ENCODE measurements around the gene RNF152.

RNF152 gene

DNA sequence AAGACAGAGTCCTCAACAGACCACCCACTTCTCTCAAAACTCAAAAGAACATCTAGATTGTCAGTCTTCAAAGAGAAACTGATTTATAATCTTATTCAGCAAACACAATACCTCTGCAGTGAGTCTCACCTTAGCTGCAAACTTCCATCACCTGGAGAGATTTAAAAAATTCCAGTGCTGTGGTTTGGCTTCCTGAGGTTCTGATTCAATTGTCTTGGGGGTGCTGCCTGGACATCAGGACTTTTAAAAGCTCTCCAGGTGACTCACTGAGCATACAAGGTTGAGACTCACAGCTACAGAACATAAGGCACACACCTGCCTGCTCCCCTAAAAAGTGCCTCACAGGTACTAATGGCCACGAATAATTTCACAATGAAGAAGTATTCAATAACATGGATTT is 40.3 kb downstream of the RNF152 start:
- DNase-seq: no peak

DNA sequence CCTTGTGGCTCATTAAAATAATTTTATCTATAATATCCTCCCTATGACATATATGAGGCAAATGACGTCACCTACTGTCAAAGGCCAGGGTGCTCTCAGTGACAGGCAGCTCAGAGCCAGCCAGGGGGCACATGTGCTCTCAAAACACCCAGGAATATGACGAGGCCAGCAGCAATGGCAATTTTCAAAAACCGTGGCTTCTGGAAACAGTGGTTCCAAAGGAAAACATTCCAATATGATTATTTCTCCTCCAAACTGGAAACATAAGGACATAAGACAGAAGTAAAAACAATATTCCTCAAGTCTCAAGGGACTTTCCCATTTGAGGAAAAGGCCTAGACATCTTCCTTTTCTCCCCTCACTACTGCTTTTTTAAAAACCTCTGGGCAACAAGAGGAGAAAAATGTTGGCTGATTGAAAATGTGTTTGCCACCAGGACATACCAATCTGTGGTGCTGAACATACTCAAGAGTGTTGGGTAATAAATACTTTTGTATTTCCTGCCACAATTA is 40.8 kb downstream of the RNF152 start:
- DNase-seq: no peak

DNA sequence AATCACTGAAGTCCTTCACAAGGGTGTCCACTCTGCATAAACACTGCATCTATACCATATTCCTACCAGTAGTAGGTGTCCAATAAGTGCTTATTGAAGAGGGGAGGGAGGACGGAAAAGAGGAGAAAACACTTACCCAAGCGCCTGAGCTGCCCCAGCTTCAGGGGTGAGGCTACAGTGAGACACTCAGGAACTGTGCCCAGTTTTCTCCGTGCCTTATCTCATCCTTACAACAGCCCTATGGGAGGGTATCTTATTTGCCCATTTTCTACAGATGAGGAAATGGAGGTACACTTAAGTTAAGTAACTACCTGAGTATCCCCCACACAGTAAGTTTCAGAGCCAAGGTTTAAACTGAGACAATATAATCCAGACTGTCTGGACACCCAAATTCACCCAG is 41.5 kb downstream of the RNF152 start:
- DNase-seq: no peak

DNA sequence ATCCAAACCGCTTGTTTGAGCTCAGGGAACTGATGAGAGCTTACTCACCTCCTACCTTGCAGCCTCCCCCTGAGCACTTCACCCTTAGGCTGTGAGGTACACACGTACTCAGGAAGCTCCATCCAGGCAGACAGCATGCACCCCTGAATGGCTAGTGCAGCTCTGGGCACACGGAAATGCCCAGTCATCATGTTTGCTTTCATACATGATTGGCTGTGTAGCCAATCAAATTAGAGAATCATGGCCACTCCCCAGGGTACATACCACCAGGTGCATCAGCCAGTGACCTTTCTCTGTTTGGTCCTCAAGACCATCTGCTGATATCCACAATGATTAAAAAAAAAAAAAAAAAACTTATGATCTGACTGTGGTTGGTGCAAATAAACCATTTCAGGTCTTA is 42.1 kb downstream of the RNF152 start:
- DNase-seq: no peak

DNA sequence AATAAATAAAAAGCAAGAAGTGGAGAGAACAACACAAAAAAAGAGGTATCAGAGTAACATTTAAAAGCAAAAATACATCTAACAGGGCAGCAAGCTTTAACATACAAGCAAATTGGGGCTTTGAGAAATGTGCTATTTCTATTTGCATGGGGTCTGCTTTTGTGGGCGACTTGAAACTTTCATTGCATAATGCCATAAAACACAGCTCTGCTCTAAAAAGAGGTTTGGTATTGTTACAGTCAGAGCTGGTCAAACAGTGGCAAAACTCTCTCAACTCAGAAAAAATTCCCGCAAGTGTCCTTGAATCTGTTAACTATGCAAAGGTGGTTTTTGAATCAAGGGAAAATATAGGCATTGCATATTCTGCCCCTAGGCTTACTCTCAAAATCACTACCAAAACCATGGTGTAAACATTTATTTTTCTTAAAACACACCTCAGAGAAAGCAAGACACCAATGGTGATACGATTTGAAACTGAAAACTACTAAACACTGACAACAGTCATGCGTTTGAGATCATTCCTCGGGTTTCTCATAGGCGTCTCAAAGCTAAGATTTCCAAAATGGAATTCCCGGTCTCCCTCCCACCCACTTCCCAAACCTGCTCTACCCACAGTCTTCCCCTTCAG is 45.5 kb downstream of the RNF152 start:
- no peak for DNase-seq

DNA sequence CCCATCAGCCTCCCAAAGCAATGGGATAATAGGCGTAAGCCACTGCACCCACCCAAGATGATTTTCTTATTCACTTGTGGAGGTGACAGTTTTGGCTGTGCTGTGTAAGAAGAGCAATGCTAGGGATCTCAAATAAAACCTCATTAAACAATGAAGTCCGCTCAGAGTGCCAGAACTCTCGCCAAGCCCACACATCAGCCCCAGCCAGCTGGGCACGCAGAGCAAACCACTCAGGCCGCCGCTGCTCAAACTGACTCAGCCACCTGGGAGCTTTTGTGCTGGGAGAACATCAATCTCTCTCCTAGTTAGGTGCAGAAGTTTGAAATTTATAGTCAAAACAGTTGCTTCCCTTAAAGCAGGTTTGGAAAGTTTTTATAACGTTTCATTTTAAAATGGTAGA is 47.6 kb downstream of the RNF152 start:
- DNase-seq: no peak

DNA sequence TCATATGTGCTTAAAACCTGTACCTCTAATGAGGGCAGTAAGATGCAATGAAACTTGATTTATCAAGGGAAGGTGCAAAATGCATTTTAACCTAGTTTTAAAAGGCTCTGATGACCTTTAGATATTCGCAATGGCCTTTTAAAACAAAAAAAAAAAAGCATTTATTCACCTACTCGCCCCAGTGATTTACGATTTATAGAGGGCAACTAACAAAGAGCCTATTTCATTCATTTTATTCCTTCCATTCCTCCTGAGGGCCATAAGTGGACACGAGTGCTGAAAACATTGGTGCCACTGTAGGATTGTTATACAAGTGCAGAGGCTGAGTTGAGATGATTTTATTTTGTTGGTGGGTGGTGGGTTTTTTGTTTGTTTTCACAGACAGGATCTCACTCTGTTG is 48.1 kb downstream of the RNF152 start:
- no peak for DNase-seq

DNA sequence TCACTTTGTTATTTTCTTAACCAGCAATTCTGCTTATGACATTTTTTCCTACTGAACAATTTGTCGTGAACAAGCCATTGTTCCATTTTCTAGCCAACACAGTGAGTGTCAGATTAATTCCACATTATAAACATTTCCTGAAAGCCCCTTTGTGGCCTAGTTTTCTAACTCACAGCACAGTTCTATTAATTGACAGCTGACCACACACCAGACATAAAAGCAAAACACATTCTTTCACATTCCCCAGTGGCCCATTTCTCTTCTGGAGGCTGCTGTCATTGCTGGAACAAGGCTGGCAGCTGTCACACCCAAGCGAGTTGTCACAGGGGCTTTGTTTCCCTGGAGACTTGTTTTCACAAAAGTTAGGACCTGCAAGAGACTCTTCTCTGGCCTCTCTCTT is 50.7 kb downstream of the RNF152 start:
- DNase-seq: no peak

DNA sequence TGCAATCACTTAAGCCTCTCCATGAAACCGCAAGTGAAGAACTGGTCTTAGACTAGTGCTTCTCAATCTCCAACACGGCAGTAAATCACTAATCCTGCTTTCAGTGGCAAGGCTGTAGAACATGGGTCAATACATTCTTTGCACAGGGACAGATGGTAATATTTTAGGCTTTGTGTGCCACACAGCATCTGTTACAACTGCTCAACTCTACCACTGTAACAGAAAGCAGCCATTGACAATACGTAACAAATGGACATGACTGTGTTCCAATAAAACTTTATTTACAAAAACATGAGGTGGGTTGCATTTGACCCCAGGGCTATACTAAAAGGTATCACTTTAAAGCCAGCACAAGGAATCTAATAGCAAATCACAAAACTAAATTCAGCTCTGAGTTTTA is 51.1 kb downstream of the RNF152 start:
- DNase-seq: no peak

DNA sequence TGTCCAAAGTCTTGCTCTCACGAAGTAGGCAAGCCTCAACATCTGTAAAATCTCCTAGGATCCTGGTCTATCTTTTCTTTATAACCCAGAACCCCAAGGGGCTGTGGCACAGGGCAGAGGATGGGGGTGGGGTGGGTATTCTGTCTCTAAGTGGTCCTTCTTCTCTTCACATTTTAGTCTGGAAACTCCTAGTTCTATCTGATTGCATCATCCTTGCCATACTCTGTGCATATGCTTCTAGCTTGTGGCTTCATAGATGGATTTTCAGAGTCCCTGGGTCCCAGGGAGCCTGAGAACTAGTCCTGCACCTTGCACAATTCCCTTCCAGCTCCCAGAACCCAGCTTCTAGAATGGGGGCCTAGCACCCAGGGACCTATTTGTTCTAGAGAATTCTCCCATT is 52.5 kb downstream of the RNF152 start:
- DNase-seq: no peak

DNA sequence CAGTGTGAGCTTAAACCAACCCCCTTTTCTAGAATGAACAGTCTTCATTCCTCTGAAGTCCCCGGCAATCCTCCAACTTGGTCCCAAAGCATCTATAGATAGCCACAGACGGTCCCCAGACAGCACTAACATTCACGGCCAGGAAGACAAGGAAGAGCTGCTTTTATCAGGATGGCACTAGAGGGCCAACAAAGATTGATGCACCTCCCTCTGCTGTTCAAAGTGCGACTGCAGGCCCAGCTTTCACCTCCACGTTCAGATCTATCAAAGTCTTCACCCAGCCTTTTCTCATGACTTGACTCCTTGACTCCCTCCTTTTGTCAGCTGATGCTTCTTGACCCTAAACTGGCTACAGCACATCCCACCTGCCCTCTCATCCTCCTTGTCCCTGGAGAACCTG is 54.3 kb downstream of the RNF152 start:
- no peak for DNase-seq

DNA sequence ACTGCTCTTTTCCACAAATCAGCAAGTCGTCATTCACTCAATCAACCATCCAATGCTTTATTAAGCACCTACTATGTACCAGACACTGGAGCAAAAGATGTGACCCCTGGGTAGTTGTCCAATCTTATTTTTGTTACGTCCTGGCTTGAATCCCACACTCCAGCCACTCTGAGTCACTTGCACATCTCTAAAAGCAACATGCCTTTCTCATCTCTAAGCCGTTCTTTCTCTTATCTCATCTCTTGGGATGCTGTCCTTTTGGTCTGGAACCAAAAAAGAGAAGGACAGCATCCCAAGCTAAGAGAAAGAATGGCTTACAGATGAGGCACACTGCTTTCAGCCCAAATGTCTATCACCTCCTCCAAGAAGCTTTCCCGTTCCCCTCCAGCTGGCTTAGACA is 58.8 kb downstream of the RNF152 start:
- no peak for DNase-seq

DNA sequence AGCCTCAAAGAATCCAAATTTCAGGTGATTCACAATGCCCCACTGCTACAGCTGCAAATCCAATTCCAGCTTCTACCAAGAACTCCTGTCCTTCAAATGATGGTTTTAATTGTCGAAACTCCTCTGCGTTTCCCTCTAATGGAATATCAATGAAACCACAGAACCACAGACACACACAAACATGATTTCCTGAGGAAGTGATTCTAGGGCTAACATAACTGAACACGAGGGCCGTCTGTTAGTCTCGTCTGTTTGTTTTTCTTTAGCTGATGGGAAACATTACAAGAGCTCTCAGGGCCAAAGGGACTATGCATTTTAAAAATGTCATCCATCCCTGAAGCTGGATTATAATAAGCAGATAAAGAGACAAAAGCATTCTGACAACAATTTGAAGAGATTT is 59.4 kb downstream of the RNF152 start:
- no peak for DNase-seq

DNA sequence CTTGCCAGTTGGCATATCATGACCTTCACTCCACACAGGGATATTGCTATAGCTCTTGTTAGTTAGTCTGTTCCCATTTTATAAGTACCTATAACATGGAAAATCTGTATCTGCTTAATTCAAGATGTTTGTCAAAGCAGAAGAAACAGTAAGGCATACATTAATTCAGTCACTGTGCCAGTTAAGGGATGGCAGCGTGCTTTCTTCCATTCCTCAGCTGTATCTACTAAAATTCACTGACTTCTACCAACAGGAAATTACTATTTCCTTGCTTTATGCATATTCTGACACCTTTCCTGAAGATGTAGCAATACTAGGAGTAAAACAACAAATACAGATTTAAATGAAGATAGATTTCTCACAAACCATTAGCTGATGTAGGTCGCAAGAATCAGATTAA is 59.9 kb downstream of the RNF152 start:
- DNase-seq: no peak

DNA sequence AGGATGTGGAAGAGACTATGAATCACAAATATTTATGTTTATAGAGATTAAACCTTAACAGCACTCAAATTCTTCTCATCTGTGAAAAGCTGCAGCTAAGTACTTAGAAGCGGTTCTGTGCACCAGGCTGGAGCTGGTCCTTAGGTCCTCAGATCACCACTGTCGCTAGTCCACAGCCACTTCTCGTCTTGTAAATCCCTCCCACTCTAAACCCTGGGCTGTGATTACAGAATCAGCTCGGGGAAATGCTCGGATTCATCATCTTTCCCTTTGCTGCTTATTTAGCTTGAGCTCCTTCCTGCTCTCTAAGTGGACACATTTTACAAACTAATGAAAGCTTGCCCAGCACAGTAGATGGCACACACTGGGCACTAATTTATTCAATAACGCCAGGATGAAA is 61.7 kb downstream of the RNF152 start:
- DNase-seq: no peak

DNA sequence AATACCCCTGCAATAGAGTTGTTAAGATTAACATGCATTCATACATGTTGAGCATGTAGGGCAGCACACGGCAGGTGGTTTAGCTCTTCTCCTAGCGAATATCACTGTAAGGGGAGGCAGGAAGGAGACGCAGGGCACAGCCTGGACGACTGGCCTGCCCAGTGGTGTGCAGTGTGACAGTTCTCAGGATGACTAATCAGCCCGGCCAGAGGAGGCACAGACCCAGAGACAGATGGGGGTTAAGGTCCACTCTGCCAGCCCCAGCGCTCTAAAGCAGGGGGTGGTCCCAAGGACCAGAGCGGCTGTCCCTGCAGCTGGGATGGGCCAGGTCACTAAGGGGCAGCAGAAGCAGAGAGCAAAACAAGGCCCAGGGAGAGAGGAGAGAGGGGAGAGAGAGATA is 63.7 kb downstream of the RNF152 start:
- DNase-seq: no peak

DNA sequence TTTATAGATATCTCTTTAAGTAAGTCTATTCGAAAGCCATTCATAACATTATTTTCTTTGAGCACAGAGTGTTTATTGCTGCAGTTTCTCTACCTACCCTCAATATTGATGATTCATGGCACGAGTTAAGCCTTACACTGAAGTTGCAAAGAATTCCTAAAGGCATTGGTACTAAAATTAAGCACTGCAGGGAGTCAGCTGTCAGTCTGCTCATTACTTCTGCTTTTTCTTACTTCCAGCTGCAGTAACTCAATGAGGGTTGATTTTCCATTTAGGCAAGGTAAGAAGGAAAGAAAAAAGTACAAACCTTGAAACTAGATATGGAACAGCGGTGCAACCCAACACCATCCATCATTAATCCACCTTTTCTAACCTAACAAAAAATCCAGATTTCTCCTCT is 65.2 kb downstream of the RNF152 start:
- no peak for DNase-seq

DNA sequence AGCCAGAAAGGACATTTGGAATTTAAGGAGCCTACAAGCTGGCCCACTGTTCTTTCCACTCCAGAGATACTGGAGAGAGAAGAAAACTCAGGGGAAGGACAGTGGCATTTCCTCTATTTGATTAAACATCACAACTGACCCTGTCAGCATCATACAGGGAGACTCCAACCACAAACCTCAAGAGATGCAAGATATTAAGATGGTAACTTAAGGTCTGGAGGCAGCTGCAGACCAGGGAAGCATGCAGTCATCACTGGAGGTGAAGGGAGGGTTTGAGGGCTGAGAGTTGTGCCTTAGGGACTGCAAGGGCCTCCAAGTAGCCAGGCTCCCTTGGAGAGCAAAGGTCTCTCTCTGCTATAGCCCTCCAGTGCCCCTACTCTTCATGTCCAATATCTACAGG is 67.4 kb downstream of the RNF152 start:
- DNase-seq: no peak

DNA sequence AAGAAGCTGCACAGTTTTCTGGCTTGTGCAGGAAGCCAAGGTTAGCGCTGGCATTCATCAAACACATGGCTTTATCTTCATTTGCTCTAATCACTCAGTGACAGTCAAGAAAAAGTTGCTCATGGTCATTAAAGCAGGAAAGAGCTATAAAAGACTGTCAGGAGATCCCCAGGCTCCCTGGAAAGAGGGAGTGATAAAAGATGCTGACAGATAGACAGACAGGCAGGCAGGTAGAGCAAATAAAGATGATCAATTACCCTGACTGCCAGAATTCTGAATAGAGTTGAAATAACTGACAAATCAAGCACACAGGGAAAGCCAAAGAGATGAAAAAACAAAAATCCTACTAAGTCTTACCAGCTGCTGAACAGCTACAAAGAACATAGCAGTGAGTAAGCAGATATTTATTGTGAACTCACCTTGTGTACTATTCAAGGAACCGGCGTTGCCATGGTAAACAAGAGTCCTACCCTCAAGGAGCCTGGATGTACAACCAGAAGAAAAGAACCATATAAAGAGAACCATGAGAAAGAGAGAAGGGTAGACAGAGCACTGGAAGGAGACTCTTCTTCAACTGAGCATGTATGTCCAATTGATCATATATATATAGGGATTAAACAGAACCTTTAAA is 68.0 kb downstream of the RNF152 start:
- no peak for DNase-seq

DNA sequence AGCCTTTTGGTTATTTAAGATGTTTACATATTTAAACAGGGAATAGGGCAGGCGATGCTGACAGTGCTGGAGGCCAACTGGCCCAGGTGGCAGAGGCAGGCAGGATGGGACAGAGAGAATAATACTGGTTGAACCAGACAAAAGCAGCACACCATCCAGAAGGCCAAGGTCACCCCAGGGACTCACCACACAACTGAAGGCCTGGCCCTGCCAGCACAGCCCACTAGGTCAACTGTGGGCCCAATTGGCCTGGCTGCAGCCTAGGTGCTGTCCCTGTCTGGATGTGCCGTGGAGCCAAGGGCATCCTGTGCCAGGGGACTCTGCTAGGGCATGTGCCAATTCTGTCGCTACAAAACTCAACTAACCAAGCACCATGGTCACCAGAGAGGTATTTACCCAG is 69.2 kb downstream of the RNF152 start:
- no peak for DNase-seq

DNA sequence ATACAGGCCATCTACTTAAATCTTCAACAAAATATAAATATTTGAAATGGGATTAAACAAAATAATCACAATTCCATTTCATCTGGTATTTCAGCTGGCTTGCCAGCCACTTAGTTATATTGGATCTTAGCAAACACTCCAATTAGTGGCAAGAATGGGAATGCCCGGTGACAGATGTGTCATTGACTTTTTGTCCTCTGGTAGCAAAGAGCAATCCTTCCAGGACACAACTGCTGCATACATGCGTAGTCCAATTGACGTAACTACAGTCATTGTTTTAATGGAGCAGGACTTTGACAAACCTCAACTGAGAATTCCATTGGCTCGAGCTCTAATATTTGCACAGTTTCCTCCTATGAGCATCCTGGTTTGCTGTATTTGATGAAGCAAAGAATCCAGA is 69.9 kb downstream of the RNF152 start:
- DNase-seq: no peak

DNA sequence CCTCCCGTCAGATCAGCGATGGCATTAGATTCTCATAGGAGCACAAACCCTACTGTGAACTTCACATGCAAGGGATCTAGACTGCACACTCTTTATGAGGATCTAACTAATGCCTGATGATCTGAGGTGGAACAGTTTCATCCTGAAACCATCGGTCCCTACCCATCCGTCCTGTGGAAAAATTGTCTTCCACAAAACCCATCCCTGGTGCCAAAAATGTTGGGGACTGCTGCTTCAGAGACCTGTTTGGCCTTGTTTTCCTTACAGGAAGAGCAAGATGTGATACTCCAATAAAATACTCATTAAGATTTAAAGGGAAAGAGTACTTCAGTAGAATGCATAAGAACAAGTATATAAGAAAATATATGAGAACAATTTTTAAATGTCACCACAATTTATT is 71.1 kb downstream of the RNF152 start:
- no peak for DNase-seq

DNA sequence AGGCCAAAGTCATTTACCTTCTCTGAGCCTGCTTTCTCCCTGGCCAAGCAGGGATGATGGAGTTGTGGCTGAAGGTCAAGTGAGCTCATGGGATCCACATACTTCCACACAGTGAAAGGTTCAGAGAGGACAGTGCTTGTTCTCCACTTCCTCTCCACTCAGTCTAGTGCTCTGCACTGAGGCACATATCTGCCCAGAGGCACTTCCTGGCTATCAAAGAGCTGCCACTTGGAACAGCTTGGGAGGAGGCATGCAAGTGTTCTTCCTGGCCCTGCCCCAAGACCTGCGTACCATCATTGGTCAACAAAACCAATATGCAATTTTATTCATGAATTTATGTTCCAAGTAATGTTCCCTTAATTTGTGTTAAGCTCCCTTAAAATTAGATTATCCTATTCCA is 71.9 kb downstream of the RNF152 start:
- DNase-seq: no peak

DNA sequence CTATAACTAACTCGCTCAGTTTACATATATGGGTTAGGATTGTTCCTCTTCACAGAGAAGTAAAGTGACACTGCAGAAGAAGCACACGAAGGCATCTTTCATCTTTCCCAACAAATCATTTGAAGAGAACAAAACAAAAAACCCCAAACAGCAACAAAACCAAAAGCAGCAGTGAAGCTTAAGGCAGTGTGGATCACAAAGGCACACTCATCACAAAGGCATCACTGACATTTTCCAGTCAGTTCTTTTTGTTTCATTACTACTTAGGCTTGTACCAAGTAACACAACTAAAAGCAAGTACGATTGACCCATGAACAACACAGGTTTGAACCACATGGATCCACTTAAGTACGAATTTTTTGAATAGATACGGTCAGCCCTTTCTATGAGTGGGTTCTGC is 75.7 kb downstream of the RNF152 start:
- DNase-seq: no peak

DNA sequence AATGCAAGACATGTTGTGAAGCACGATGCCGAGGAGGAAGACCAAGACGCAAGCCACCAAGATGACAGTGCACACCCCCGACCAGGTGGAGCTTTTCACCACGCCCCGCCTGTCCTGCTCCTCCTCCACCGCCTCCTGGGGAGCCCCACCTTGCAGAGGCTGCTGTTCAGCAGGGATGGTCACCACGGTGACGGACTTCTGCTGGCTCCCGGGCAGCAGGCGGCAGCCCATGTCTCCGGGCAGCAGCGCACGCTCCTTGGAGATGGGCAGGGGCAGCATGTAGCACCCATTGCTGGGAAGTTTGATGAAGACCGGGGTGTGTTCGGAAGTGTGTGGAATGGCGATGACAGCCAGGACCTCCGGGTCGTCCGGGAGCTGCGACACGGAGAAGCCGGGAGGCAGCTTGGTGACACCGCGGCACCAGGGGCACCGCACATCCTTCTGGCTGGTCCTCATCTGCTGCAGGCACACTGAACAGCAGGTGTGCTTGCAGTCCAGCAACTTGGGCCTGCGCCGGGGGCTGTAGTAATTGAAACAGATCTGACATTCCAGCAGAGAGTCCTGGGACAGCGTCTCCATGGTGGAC is 76.8 kb downstream of the RNF152 start:
- no peak for DNase-seq

Measured in RPMI8226 (cell line).